SK-N-MC (cell line): Measurements from ENCODE around the gene ABCC1.

Experiments used
- DNase-seq: peaks from one replicate; pipeline ENCODE4 v3.0.0-alpha.2; 2011; ENCODE audit warnings: low read depth, low spot score
- H3K27ac ChIP-seq: fragments of 200-600 bp; sonication (generic); 2 replicates; pipeline ENCODE4 v1.5.1; 2016; ENCODE audit warnings: mixed run types
- H3K36me3 ChIP-seq: fragments of 200-600 bp; sonication (generic); 2 replicates; pipeline ENCODE4 v1.6.1; 2017; ENCODE audit warnings: antibody characterized with exemption, low read length, mixed read lengths; ENCODE audit not compliant: insufficient read depth
- H3K4me3 ChIP-seq: fragments of 200-600 bp; sonication (generic); 2 replicates; pipeline ENCODE4 v1.5.1; 2016
- H3K9ac ChIP-seq: fragments of 200-600 bp; sonication (generic); 2 replicates; pipeline ENCODE4 v1.8.0; 2017; ENCODE audit warnings: mixed run types, mixed read lengths; ENCODE audit not compliant: insufficient read length
- H3K9me3 ChIP-seq: fragments of 200-600 bp; sonication (generic); 2 replicates; pipeline ENCODE4 v1.6.1; 2017; ENCODE audit warnings: low read depth, mild to moderate bottlenecking, antibody characterized with exemption, low read length, moderate library complexity, mixed read lengths
- EZH2 ChIP-seq: fragments of 200-600 bp; sonication (generic); IDR thresholded peaks from one replicate; pipeline ENCODE4 v1.6.1; 2017; ENCODE audit warnings: antibody characterized with exemption
- FOXP2 ChIP-seq: optimal IDR thresholded peaks from 2 replicates; pipeline ENCODE3; 2011; ENCODE audit warnings: mild to moderate bottlenecking, moderate library complexity; ENCODE audit not compliant: insufficient read depth; ENCODE audit errors: extremely low read length, control extremely low read depth
- POLR2AphosphoS5 ChIP-seq: IDR thresholded peaks from 2 replicates; pipeline ENCODE4 v1.6.1; 2012; ENCODE audit warnings: mild to moderate bottlenecking, low read depth, low read length, borderline replicate concordance

Gene ABCC1

DNA sequence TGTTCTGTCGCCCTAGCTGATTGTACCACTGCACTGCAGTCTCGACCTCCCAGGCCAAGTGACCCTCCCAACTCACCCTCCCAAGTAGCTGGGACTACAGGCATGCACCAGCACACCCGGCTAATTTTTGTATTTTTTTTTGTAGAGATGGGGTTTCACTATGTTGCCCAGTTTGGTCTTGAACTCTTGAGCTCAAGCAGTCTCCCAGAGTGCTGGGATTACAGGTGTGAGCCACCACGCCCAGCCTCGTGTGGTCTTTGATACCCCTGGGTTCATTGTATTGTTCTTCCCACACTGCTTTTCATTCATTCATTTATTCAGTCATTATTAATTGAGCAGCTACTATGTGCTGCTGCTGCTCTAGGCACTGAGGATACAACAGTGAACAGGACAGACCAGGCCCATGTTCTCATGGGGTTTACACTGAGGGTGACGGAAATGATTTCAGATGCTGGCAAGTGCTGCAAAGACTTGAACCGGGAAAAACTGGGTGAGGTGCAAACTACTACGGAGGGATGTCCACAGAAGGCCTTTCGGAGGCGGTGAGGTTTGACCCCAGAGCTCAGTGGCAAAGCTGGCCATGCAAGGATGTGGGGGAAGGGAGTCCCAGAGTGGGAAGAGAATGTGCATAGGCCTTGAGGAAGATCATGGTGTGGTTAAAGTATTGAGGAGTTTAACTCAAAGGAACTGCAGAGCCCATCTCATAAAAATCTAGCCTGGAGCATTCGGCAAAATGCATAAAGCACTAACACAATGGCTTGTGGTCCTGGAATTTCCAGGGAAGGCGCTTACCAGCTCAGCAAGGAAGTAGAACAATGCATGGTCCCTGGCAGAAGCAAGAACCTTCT is 10.9 kb downstream of the ABCC1 start:
- H3K36me3 ChIP-seq: no peaks in the 10 kb centered on the region
- TF ChIP-seq FOXP2: no peak
- peak overlapping the region; percentile 87 for H3K27ac ChIP-seq
- no peak for DNase-seq
- no peaks in the 10 kb centered on the region for H3K9me3 ChIP-seq
- no peak overlapping the region for H3K9ac ChIP-seq
- H3K4me3 ChIP-seq: no peak overlapping the region

DNA sequence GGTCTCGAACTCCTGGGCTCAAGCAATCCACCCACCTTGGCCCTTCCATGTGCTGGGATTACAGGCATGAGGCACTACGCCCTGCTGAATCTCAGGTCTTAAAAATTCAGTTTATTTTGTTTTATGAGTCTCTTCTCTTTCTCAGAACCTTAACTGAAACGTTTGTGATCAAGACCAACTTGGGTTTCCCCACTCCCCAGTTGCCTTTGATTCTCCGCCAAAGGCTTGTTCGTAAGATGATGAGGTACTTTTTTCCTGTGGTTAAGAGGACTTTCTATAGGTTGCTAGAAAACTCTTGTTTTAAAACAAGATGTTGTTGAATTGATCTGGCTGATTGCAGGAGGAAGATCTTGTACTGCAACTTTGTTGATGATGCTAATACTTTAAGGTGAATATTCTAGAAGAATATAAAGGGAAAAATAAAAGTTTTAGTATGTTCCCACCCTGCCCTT is 11.7 kb downstream of the ABCC1 start:
- H3K4me3 ChIP-seq: peak overlapping the region; percentile 29
- TF ChIP-seq EZH2 (no peak), POLR2AphosphoS5 (no peak), FOXP2 (no peak)
- no peak for DNase-seq
- H3K27ac ChIP-seq: peak overlapping the region; percentile 87
- peak overlapping the region; percentile 32 for H3K9ac ChIP-seq
- no peaks in the 10 kb centered on the region for H3K9me3 ChIP-seq
- no peaks in the 10 kb centered on the region for H3K36me3 ChIP-seq

DNA sequence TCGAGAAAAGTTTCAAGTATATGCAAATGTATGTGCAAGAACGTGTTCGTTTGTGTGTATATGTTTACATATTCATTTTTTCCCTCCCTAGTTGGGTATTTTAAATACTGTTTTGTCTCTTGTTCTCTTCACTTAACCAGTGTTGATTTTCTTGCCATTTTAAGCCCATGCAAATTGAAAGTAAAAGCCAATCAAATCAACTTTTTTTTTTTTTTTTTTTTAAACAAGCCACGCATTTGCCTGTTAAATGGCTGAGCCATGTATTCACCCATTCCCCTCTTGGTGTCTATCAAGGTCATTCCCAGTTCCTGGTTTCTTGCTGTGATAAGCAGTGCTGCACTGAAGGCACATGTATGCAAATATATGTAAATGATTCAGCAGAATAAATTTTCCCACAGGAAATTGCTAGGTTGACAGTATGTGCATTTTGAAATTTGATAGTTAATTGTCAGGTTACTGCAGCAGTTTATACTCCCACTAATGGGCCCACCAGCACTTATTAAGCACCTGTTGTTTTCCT is 12.2 kb downstream of the ABCC1 start:
- no peaks in the 10 kb centered on the region for H3K36me3 ChIP-seq
- no peaks in the 10 kb centered on the region for H3K9me3 ChIP-seq
- H3K27ac ChIP-seq: peak overlapping the region; percentile 87
- TF ChIP-seq EZH2: no peak
- no peak for TF ChIP-seq POLR2AphosphoS5
- no peak for TF ChIP-seq FOXP2
- no peak for DNase-seq
- peak overlapping the region; percentile 29 for H3K4me3 ChIP-seq
- peak overlapping the region; percentile 32 for H3K9ac ChIP-seq

DNA sequence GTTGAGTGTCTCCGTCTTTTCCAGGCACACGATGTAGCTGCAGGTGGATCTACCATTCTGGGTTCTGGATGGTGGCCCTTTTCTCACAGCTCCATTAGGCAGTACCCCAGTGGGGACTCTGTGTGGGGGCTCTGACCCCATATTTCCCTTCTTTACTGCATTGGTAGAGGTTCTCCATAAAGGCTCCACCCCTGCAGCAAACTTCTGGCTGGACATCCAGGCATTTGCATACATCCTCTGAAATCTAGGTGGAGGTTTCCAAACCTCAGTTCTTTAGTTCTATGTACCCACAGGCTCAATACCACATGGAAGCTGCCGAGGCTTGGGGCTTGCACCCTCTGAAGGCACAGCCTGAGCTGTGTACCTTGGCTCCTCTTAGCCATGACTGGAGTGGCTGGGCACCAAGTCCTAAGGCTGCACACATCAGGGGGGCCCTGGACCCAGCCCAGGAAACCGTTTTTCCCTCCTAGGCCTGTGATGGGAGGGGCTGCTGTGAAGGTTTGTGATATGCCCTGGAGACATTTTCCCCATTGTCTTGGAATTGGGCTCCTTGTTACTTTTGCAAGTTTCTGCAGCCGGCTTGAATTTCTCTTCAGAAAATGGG is 14.0 kb downstream of the ABCC1 start:
- no peaks in the 10 kb centered on the region for H3K9me3 ChIP-seq
- H3K9ac ChIP-seq: no peak overlapping the region
- H3K27ac ChIP-seq: no peak overlapping the region
- TF ChIP-seq EZH2 (no peak), POLR2AphosphoS5 (no peak), FOXP2 (no peak)
- no peaks in the 10 kb centered on the region for H3K36me3 ChIP-seq
- no peak overlapping the region for H3K4me3 ChIP-seq
- no peak for DNase-seq

DNA sequence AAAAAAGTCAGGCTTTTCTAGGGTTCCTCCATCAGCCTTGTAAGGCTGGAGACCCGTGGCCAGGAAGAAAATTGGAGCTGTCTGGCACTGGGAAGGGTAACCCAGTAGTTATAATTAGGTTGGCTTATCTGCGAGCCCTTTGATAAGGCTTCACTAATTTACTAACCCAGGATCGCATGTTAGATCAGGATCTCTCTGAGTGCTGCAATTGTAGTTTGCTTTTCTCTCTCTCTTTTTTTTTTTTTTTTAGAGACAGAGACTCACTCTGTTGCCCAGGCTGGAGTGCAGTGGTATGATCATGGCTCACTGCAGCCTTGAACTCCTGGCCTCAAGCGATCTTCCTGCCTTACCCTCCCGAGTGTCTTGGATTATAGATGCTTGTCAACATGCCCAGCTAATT is 17.0 kb downstream of the ABCC1 start:
- DNase-seq: no peak
- H3K4me3 ChIP-seq: no peak overlapping the region
- no peak for TF ChIP-seq EZH2
- no peak for TF ChIP-seq POLR2AphosphoS5
- no peak for TF ChIP-seq FOXP2
- no peaks in the 10 kb centered on the region; the same call in 1 of the 2 replicates for H3K9me3 ChIP-seq
- H3K27ac ChIP-seq: no peak overlapping the region
- no peak overlapping the region for H3K9ac ChIP-seq
- H3K36me3 ChIP-seq: no peaks in the 10 kb centered on the region; the same call in 1 of the 2 replicates

DNA sequence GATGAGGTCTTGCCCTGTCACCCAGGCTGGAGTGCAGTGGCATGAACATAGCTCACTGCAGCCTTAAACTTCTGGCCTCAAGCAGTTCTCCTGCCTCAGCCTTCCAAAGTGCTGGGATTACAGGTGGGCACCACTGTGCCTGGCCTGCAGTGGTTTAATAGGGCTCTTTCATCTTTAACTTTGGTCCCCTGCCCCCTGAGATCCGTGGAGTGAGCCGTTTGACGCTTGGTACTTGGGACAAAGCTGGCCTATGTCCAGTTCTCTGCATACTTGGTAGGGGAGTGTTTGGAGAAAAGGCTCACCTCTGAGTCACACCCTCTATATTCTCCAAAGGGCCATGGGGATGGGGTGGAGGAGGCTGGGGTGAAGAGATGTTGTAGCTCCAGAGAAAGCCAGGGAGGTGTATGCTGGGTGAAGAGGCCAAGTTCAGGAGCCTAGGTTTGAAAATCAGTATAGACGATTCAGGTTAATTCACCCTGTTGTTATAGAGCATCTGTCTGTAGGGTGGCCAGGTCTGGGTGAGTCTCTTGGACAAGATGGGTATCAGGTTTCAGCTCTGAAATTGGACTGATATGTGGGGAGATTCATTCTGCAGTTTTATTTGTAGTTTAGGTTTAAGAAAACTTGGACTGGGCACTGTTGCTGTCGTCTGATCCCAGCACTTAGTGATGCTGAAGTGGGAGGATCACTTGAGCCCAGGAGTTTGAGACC is 17.6 kb downstream of the ABCC1 start:
- H3K27ac ChIP-seq: no peak overlapping the region

DNA sequence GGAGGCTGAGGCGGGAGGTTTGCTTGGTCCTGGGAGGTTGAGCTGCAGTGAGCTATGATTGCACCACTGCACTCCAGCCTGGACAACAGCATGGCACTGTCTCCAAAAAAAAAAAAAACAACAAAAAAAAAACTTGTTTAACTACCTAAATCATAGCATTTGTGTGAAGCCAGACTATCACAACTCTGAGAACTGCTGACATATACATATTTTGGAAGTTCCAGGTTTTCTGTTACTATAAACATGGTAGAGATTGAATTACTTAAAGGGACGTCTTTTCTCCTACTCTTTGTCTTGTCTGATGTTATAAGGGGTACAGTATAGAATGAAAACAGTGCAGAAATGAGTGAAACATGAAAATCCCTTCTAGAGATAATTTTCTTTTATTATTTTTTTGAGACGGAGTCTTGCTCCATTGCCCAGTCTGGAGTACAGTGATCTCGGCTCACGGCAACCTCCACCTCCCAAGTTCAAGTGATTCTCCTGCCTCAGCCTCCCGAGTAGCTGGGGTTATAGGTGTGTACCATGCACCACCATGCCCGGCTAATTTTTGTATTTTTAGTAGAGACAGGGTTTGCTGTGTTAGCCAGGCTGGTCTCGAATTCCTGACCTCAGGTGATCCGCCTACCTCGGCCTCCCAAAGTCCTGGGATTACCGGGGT is 18.4 kb downstream of the ABCC1 start:
- Histone ChIP-seq H3K27ac (no peak overlapping the region), H3K36me3 (peaks cover 5% of the 10 kb centered on the region; the same call in 1 of the 2 replicates), H3K4me3 (no peak overlapping the region), H3K9ac (no peak overlapping the region), H3K9me3 (no peaks in the 10 kb centered on the region; the same call in 1 of the 2 replicates)
- DNase-seq: no peak
- no peak for TF ChIP-seq FOXP2
- no peak for TF ChIP-seq EZH2
- no peak for TF ChIP-seq POLR2AphosphoS5

More for the DNA sequence above, 17.6 kb downstream of the ABCC1 start:
- Histone ChIP-seq H3K9me3 (no peaks in the 10 kb centered on the region; the same call in 1 of the 2 replicates), H3K9ac (no peak overlapping the region), H3K4me3 (no peak overlapping the region), H3K36me3 (peaks cover under 1% of the 10 kb centered on the region; the same call in 1 of the 2 replicates)
- TF ChIP-seq POLR2AphosphoS5 (no peak), FOXP2 (no peak), EZH2 (no peak)
- no peak for DNase-seq

DNA sequence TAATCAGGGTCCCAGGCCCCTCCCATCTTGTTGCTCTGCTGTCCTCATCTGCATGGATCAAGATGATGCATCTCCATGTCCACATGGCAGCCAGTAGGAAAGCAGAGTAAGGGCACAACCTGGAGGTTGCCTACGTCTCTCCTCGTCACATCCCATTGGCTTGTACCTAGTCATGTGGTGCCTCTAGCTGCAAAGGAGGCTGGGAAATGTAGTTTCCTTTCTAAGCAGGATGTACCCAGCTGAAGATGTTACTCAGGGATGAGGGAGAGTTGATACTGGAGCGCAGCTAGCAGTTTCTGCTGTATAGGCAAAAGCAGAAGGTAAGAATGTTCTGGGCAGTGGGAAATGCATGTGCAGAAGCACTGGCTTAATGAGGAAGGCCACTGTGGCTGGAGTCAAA is 20.8 kb downstream of the ABCC1 start:
- H3K27ac ChIP-seq: no peak overlapping the region
- TF ChIP-seq POLR2AphosphoS5 (no peak), EZH2 (no peak), FOXP2 (no peak)
- peaks cover 5% of the 10 kb centered on the region; the same call in 1 of the 2 replicates for H3K36me3 ChIP-seq
- H3K9ac ChIP-seq: no peak overlapping the region
- H3K9me3 ChIP-seq: no peaks in the 10 kb centered on the region; the same call in 1 of the 2 replicates
- no peak for DNase-seq
- no peak overlapping the region for H3K4me3 ChIP-seq
